Measurements from ENCODE around the gene CCNG2. TPM values are rescaled to one million over a fixed set of nuclear protein-coding genes. Genes with fewer than 3 reads are reported as not detected.
A peak's percentile ranks its signal among the peaks of the same experiment; 100 is the strongest.

CCNG2 gene
- total and polyA plus RNA-seq, 9 of the 15 experiments (the other 6 are each of a cell fraction or from before 2014, with no cell fraction given): 0.49 to 6.6 (median 2.9) TPM

GRCh38 chr4:77110730-77111129 lies 46.3 kb upstream of the CCNG2 start:
- POLR2A ChIA-PET: no interaction called here
- no peak overlapping the region for H2AFZ ChIP-seq (ENCODE audit: low read depth, low read length)
- ATAC-seq (no peak), FAIRE-seq (no peak), DNase-seq (ENCODE audit: extremely low read depth in 1 of 4, low spot score in 3 of 4) (no peak)
- H3K4me2 ChIP-seq (ENCODE audit: insufficient read depth, low read length): no peak overlapping the region
- no TSS peak for BruUV-seq (replicated peaks)
- intact Hi-C loops (cut with micrococcal nuclease) (no loop called here), in situ Hi-C loops (cut with MboI) (no loop called here)
- no peak for TF ChIP-seq PCBP1 (IDR thresholded peaks at IDR 0.05; ENCODE audit: low read depth, low read length, poor library complexity, severe bottlenecking)
- peaks cover 8 to 28% of the 10 kb centered on the region in 2 experiments for H3K27me3 ChIP-seq (ENCODE audit: control insufficient read depth in 2 of 2, insufficient read depth in 2 of 2, low read length in 2 of 2)
- H3K4me1 ChIP-seq (replicated peaks in 1 of 2; ENCODE audit: control insufficient read depth in 2 of 2, insufficient read depth in 2 of 2, low read length in 2 of 2): peaks cover 0 to 6% of the 10 kb centered on the region in 2 experiments; a peak in 2 of 5 replicates
- no peak overlapping the region for H3K9ac ChIP-seq (ENCODE audit: insufficient read depth in 1 of 2, low read depth in 2 of 2, low read length in 2 of 2)
- CTCF ChIA-PET (ENCODE audit: low intra/inter-chr PET ratio): no interaction called here
- no peaks in the 10 kb centered on the region for H4K20me1 ChIP-seq (replicated peaks; ENCODE audit: control insufficient read depth, insufficient read depth, low read length)
- no peak overlapping the region for H3K4me3 ChIP-seq
- no peak overlapping the region for H3K27ac ChIP-seq (ENCODE audit: extremely low read depth, low read depth, low read length)
- WGBS (ENCODE audit: insufficient coverage, low coverage, missing lambda C conversion rate): 0% methylated on average over 1 of the region's 1 CpG
- H3K9me1 ChIP-seq (ENCODE audit: control insufficient read depth, insufficient read depth, low read length): no peaks in the 10 kb centered on the region
- no peaks in the 10 kb centered on the region for H3K79me2 ChIP-seq (ENCODE audit: control insufficient read depth, insufficient read depth, low read length)
- no peaks in the 10 kb centered on the region for H3K36me3 ChIP-seq (ENCODE audit: control insufficient read depth, insufficient read depth, low read length)
- H3K9me3 ChIP-seq (replicated peaks; ENCODE audit: control insufficient read depth, insufficient read depth, low read depth, low read length): no peaks in the 10 kb centered on the region

DNA sequence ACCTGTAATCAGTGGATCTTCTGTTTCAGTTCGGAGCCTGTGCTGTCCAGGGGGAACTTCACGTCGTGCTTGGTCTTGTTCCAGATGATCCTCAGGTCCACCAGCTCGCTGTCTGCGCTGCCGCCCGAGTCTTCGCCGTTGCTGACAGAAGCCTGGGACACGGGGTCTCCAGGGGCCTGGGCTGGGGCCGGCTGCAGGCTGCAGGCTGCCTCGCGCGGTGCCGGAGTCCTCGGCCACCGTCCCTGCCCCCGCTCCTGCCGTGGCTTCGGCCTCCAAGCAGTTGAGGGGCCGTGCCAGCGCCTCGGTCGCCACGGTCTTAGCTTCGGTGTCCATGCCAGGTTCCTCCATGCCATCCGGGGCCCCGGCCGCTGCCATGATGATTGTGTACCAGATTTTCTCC lies 43.9 kb upstream of the CCNG2 start:
- Histone ChIP-seq H3K36me3 (ENCODE audit: control insufficient read depth, insufficient read depth, low read length) (no peaks in the 10 kb centered on the region), H4K20me1 (replicated peaks; ENCODE audit: control insufficient read depth, insufficient read depth, low read length) (no peaks in the 10 kb centered on the region), H3K9me3 (replicated peaks; ENCODE audit: control insufficient read depth, insufficient read depth, low read depth, low read length) (no peaks in the 10 kb centered on the region), H3K4me2 (ENCODE audit: insufficient read depth, low read length) (0 out of 2 replicates have a peak overlapping the region, but pooled peaks have one; percentile 17), H3K79me2 (ENCODE audit: control insufficient read depth, insufficient read depth, low read length) (no peaks in the 10 kb centered on the region), H3K4me3 (no peak overlapping the region), H2AFZ (ENCODE audit: low read depth, low read length) (peak overlapping the region; percentile 29; the same call in 1 of the 2 replicates), H3K4me1 (replicated peaks in 1 of 2; ENCODE audit: control insufficient read depth in 2 of 2, insufficient read depth in 2 of 2, low read length in 2 of 2) (peaks cover 0 to 6% of the 10 kb centered on the region in 2 experiments; a peak in 2 of 5 replicates), H3K9ac (ENCODE audit: insufficient read depth in 1 of 2, low read depth in 2 of 2, low read length in 2 of 2) (peak overlapping the region in 1 of 2 experiments; percentile 52; a peak in 2 of 4 replicates), H3K27me3 (ENCODE audit: control insufficient read depth in 2 of 2, insufficient read depth in 2 of 2, low read length in 2 of 2) (peaks cover 8 to 30% of the 10 kb centered on the region in 2 experiments), H3K9me1 (ENCODE audit: control insufficient read depth, insufficient read depth, low read length) (no peaks in the 10 kb centered on the region), H3K27ac (ENCODE audit: extremely low read depth, low read depth, low read length) (no peak overlapping the region)
- in situ Hi-C loops (cut with MboI) (no loop called here), intact Hi-C loops (cut with micrococcal nuclease) (no loop called here)
- POLR2A ChIA-PET: no interaction called here
- WGBS (ENCODE audit: insufficient coverage, low coverage, missing lambda C conversion rate): 5% methylated on average over 23 of the region's 29 CpGs
- no peak for FAIRE-seq
- CTCF ChIA-PET (ENCODE audit: low intra/inter-chr PET ratio): no interaction called here
- ATAC-seq: no peak
- no TSS peak for BruUV-seq (replicated peaks)
- no peak for DNase-seq (ENCODE audit: extremely low read depth in 1 of 4, low spot score in 3 of 4)
- TF ChIP-seq, protein P1, sequence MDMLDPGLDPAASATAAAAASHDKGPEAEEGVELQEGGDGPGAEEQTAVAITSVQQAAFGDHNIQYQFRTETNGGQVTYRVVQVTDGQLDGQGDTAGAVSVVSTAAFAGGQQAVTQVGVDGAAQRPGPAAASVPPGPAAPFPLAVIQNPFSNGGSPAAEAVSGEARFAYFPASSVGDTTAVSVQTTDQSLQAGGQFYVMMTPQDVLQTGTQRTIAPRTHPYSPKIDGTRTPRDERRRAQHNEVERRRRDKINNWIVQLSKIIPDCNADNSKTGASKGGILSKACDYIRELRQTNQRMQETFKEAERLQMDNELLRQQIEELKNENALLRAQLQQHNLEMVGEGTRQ (CRISPR knock-in tag; IDR thresholded peaks at IDR 0.05): no peak
- TF ChIP-seq ETV5 (CRISPR knock-in tag; IDR thresholded peaks at IDR 0.05; ENCODE audit: low read depth) (no peak), ZC3H8 (IDR thresholded peaks at IDR 0.05) (no peak), SAFB (IDR thresholded peaks at IDR 0.05; ENCODE audit: borderline replicate concordance, low read depth, low read length) (no peak), KLF13 (tag; IDR thresholded peaks at IDR 0.05; ENCODE audit: borderline replicate concordance, low read depth) (no peak), MTF1 (CRISPR knock-in tag; IDR thresholded peaks at IDR 0.05; ENCODE audit: borderline replicate concordance) (no peak)
- TF ChIP-seq, protein P2, sequence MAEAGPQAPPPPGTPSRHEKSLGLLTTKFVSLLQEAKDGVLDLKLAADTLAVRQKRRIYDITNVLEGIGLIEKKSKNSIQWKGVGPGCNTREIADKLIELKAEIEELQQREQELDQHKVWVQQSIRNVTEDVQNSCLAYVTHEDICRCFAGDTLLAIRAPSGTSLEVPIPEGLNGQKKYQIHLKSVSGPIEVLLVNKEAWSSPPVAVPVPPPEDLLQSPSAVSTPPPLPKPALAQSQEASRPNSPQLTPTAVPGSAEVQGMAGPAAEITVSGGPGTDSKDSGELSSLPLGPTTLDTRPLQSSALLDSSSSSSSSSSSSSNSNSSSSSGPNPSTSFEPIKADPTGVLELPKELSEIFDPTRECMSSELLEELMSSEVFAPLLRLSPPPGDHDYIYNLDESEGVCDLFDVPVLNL (CRISPR knock-in tag; IDR thresholded peaks at IDR 0.05; ENCODE audit: low read depth): no peak
- TF ChIP-seq, protein P3, sequence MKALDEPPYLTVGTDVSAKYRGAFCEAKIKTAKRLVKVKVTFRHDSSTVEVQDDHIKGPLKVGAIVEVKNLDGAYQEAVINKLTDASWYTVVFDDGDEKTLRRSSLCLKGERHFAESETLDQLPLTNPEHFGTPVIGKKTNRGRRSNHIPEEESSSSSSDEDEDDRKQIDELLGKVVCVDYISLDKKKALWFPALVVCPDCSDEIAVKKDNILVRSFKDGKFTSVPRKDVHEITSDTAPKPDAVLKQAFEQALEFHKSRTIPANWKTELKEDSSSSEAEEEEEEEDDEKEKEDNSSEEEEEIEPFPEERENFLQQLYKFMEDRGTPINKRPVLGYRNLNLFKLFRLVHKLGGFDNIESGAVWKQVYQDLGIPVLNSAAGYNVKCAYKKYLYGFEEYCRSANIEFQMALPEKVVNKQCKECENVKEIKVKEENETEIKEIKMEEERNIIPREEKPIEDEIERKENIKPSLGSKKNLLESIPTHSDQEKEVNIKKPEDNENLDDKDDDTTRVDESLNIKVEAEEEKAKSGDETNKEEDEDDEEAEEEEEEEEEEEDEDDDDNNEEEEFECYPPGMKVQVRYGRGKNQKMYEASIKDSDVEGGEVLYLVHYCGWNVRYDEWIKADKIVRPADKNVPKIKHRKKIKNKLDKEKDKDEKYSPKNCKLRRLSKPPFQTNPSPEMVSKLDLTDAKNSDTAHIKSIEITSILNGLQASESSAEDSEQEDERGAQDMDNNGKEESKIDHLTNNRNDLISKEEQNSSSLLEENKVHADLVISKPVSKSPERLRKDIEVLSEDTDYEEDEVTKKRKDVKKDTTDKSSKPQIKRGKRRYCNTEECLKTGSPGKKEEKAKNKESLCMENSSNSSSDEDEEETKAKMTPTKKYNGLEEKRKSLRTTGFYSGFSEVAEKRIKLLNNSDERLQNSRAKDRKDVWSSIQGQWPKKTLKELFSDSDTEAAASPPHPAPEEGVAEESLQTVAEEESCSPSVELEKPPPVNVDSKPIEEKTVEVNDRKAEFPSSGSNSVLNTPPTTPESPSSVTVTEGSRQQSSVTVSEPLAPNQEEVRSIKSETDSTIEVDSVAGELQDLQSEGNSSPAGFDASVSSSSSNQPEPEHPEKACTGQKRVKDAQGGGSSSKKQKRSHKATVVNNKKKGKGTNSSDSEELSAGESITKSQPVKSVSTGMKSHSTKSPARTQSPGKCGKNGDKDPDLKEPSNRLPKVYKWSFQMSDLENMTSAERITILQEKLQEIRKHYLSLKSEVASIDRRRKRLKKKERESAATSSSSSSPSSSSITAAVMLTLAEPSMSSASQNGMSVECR (CRISPR knock-in tag; IDR thresholded peaks at IDR 0.05): no peak
